GM19397 (cell line): ENCODE measurements around the gene RNF10.
"Not testable (repeated sequence)": the region's sequence is repeated elsewhere in the genome, so short reads cannot be mapped to it uniquely, and the experiment has no call there.

Experiments
- ATAC-seq: cut with Tn5 transposase; IDR thresholded peaks from one replicate; pipeline ENCODE4 v1.9.1; 2021; ENCODE audit warnings: mild to moderate bottlenecking, moderate library complexity; ENCODE audit not compliant: unreplicated experiment

Gene RNF10

GRCh38 chr12:120574106-120574505 lies 40.0 kb downstream of the RNF10 start:
- ATAC-seq = no peak

- no peak for ATAC-seq
These were observed 45.0 kb downstream of the RNF10 start for GRCh38 chr12:120579179-120579578.

GRCh38 chr12:120580787-120581723 lies 46.9 kb downstream of the RNF10 start, which contains the start of gene POP5:
POP5 (minus strand) TSS chr12:120581402; CDS start chr12:120581362, 40 bp downstream.
- peak; percentile 88 for ATAC-seq

- no peak for ATAC-seq
These were observed 47.8 kb downstream of the RNF10 start for GRCh38 chr12:120581998-120582397.

- ATAC-seq = no peak
These were observed 49.4 kb downstream of the RNF10 start for GRCh38 chr12:120583478-120584030.

- no peak for ATAC-seq
These were observed 50.4 kb downstream of the RNF10 start for GRCh38 chr12:120584343-120585149.

- ATAC-seq = no peak
These were observed 52.0 kb downstream of the RNF10 start for GRCh38 chr12:120586206-120586605.

GRCh38 chr12:120586860-120587259 lies 52.7 kb downstream of the RNF10 start:
- ATAC-seq = no peak

GRCh38 chr12:120588371-120588770 lies 54.2 kb downstream of the RNF10 start:
- ATAC-seq = no peak

GRCh38 chr12:120588948-120589930 lies 55.1 kb downstream of the RNF10 start:
- no peak for ATAC-seq

- no peak for ATAC-seq
These were observed 56.7 kb downstream of the RNF10 start for GRCh38 chr12:120590741-120591407.

- no peak for ATAC-seq
These were observed 58.2 kb downstream of the RNF10 start for GRCh38 chr12:120592121-120593049.

- no peak for ATAC-seq
These were observed 62.7 kb downstream of the RNF10 start for GRCh38 chr12:120596901-120597300.

- ATAC-seq = no peak
These were observed 63.7 kb downstream of the RNF10 start for GRCh38 chr12:120597861-120598260.

GRCh38 chr12:120598674-120599463 lies 64.7 kb downstream of the RNF10 start:
- no peak for ATAC-seq

GRCh38 chr12:120599672-120600552 lies 65.8 kb downstream of the RNF10 start:
- no peak for ATAC-seq

- not testable (repeated sequence) for ATAC-seq
These were observed 68.3 kb downstream of the RNF10 start for GRCh38 chr12:120602416-120602815.
